Body of pancreas (tissue), 4 donors: ENCODE results near the gene CPEB2. TPM values are rescaled to one million over a fixed set of nuclear protein-coding genes. Genes with fewer than 3 reads are reported as not detected.

ENCODE experiments used
- ATAC-seq: fragments of 150-250 bp; one replicate; pipeline ENCODE4 v1.9.1; 2016
- DNase-seq, 4 donors: peaks; one replicate each; pipeline ENCODE4 v3.0.0-alpha.2; 2019
- H3K27ac ChIP-seq, 4 donors: fragments of 200-600 bp; sonication (generic); 1 replicate in 3 of 4; 2 replicates in 1 of 4; pipeline versions ENCODE4 v1.5.1 to v1.6.1; 2016 to 2019; ENCODE audit warnings: mild to moderate bottlenecking in 1 of 4, mixed read lengths in 1 of 4, moderate library complexity in 1 of 4
- H3K27me3 ChIP-seq, 2 donors: fragments of 200-600 bp; sonication (generic); one replicate each; pipeline ENCODE4 v1.6.0; 2016; ENCODE audit warnings: mild to moderate bottlenecking in 1 of 2
- H3K36me3 ChIP-seq, 2 donors: fragments of 200-600 bp; sonication (generic); replicated peaks in 1 of 2; 2 replicates each; pipeline ENCODE4 v1.5.1; 2016; ENCODE audit warnings: low read depth in 2 of 2; ENCODE audit not compliant: insufficient read depth in 1 of 2
- H3K4me1 ChIP-seq: fragments of 200-600 bp; sonication (generic); one replicate; pipeline ENCODE4 v1.6.0; 2016
- H3K4me3 ChIP-seq, 2 donors: fragments of 200-600 bp; sonication (generic); 1 replicate in 1 of 2; 2 replicates in 1 of 2; pipeline ENCODE4 v1.5.1; 2016 to 2019
- H3K9me3 ChIP-seq, 3 donors: fragments of 200-600 bp; sonication (generic); 1 replicate in 2 of 3; 2 replicates in 1 of 3; pipeline ENCODE4 v1.5.1; 2016
- CTCF ChIP-seq, 7 experiments: fragments of 450-650 bp in 4 of 7; fragments of 200-600 bp in 3 of 7; sonication (generic) in 3 of 7; IDR thresholded peaks; one replicate each; pipeline ENCODE4 v1.5.1; 2016 to 2019; ENCODE audit warnings: antibody characterized with exemption in 7 of 7
- POLR2A ChIP-seq, 3 donors: fragments of 450-650 bp; IDR thresholded peaks; one replicate each; pipeline ENCODE4 v1.6.1; 2016; ENCODE audit warnings: antibody characterized with exemption in 3 of 3, mild to moderate bottlenecking in 2 of 3
- WGBS, 2 donors: methylation state at CpG; one replicate each; pipeline ENCODE4 v1.1.5; 2017; 5-methylcytosine and 5-hydroxymethylcytosine counted together
- intact Hi-C: fragments of 100-400 bp; cut with DNase I; formaldehyde crosslinking; loops from one replicate; pipeline ENCODE4 v1.15.1; 2023
- total RNA-seq, 2 donors: library from RNA; depleted of rRNA; stranded (reverse); fragments of >200 nt; gene quantifications; one replicate each; pipeline ENCODE4 v1.1.0, GENCODE V29; 2016

The CPEB2 gene
- total RNA-seq, 2 donors from 2014 or later, result 6.6 to 8.0 TPM

GRCh38 chr4:15020502-15021286 is 18.4 kb downstream of the CPEB2 start:
- ATAC-seq, result no peak
- TF ChIP-seq CTCF (IDR thresholded peaks at IDR 0.05), result no peak
- no peak for TF ChIP-seq POLR2A (IDR thresholded peaks at IDR 0.05)
- 83 to 86% methylated on average over 7 of the region's 7 CpGs for WGBS, 2 donors
- Histone ChIP-seq H3K36me3 (peaks cover 0 to 2% of the 10 kb centered on the region in 2 donors), H3K4me3 (no peak overlapping the region), H3K27me3 (no peaks in the 10 kb centered on the region), H3K9me3 (no peaks in the 10 kb centered on the region), H3K27ac (no peak overlapping the region), H3K4me1 (no peaks in the 10 kb centered on the region)
- no peak for DNase-seq
- intact Hi-C loops, result no loop called here

- Histone ChIP-seq H3K27ac (no peak overlapping the region), H3K4me1 (no peaks in the 10 kb centered on the region), H3K36me3 (peaks cover 0 to 2% of the 10 kb centered on the region in 2 donors), H3K9me3 (no peaks in the 10 kb centered on the region), H3K27me3 (no peaks in the 10 kb centered on the region), H3K4me3 (no peak overlapping the region)
- DNase-seq (no peak), ATAC-seq (no peak)
- WGBS, 2 donors, result 42 to 47% methylated on average over 2 of the region's 2 CpGs
- intact Hi-C loops, result no loop called here
- TF ChIP-seq CTCF (IDR thresholded peaks at IDR 0.05) (no peak), POLR2A (IDR thresholded peaks at IDR 0.05) (no peak)
Measured at GRCh38 chr4:15021311-15021710, 19.0 kb downstream of the CPEB2 start.

- DNase-seq, result no peak
Measured at GRCh38 chr4:15021946-15022345, 19.7 kb downstream of the CPEB2 start.

GRCh38 chr4:15024386-15024785 is 22.1 kb downstream of the CPEB2 start:
- no peaks in the 10 kb centered on the region for H3K9me3 ChIP-seq
- ATAC-seq (no peak), DNase-seq (no peak)
- no peak for TF ChIP-seq POLR2A (IDR thresholded peaks at IDR 0.05)
- WGBS, 2 donors, result 0% methylated on average over 1 of the region's 1 CpG
- no peaks in the 10 kb centered on the region for H3K27me3 ChIP-seq
- no peak overlapping the region for H3K27ac ChIP-seq
- H3K36me3 ChIP-seq, result peaks cover 0 to 2% of the 10 kb centered on the region in 2 donors
- intact Hi-C loops, result no loop called here
- H3K4me1 ChIP-seq, result no peaks in the 10 kb centered on the region
- H3K4me3 ChIP-seq, result no peak overlapping the region

More at GRCh38 chr4:15021946-15022345, 19.7 kb downstream of the CPEB2 start:
- TF ChIP-seq CTCF (IDR thresholded peaks at IDR 0.05) (no peak), POLR2A (IDR thresholded peaks at IDR 0.05) (no peak)
- WGBS, 2 donors, result 88 to 94% methylated on average over 2 of the region's 2 CpGs
- Histone ChIP-seq H3K4me1 (no peaks in the 10 kb centered on the region), H3K36me3 (peaks cover 0 to 2% of the 10 kb centered on the region in 2 donors), H3K9me3 (no peaks in the 10 kb centered on the region), H3K27me3 (no peaks in the 10 kb centered on the region), H3K4me3 (no peak overlapping the region), H3K27ac (no peak overlapping the region)
- intact Hi-C loops, result no loop called here
- ATAC-seq, result no peak

- intact Hi-C loops, result no loop called here
- Histone ChIP-seq H3K27me3 (no peaks in the 10 kb centered on the region), H3K9me3 (no peaks in the 10 kb centered on the region), H3K27ac (no peak overlapping the region), H3K4me1 (peaks cover 3% of the 10 kb centered on the region), H3K36me3 (no peaks in the 10 kb centered on the region), H3K4me3 (no peak overlapping the region)
- WGBS, 2 donors, result 64% methylated on average over 5 of the region's 5 CpGs
- DNase-seq, result no peak
- no peak for ATAC-seq
- TF ChIP-seq POLR2A (IDR thresholded peaks at IDR 0.05), result no peak
- no peak for TF ChIP-seq CTCF (IDR thresholded peaks at IDR 0.05)
Measured at GRCh38 chr4:15025693-15026092, 23.4 kb downstream of the CPEB2 start.
